HG03469 (cell line): Measurements from ENCODE around the gene TIPRL.

Source experiments
- ATAC-seq: cut with Tn5 transposase; IDR thresholded peaks from one replicate; pipeline ENCODE4 v1.9.1; 2021; ENCODE audit warnings: mild to moderate bottlenecking, moderate library complexity, moderate number of reproducible peaks; ENCODE audit not compliant: unreplicated experiment

Gene TIPRL

GRCh38 chr1:168246506-168246905, 67.7 kb downstream of the TIPRL start:
- no peak for ATAC-seq
